Hematopoietic multipotent progenitor cell treated with erythropoietin and hydrocortisone succinate and interleukin-3 and kit ligand, for 17 days (in vitro differentiated cells): ENCODE results near the gene TELO2.

Source experiments
- DNase-seq: peaks from one replicate; pipeline ENCODE4 v3.0.0-alpha.2; 2015; ENCODE audit warnings: low spot score

TELO2 gene

DNA sequence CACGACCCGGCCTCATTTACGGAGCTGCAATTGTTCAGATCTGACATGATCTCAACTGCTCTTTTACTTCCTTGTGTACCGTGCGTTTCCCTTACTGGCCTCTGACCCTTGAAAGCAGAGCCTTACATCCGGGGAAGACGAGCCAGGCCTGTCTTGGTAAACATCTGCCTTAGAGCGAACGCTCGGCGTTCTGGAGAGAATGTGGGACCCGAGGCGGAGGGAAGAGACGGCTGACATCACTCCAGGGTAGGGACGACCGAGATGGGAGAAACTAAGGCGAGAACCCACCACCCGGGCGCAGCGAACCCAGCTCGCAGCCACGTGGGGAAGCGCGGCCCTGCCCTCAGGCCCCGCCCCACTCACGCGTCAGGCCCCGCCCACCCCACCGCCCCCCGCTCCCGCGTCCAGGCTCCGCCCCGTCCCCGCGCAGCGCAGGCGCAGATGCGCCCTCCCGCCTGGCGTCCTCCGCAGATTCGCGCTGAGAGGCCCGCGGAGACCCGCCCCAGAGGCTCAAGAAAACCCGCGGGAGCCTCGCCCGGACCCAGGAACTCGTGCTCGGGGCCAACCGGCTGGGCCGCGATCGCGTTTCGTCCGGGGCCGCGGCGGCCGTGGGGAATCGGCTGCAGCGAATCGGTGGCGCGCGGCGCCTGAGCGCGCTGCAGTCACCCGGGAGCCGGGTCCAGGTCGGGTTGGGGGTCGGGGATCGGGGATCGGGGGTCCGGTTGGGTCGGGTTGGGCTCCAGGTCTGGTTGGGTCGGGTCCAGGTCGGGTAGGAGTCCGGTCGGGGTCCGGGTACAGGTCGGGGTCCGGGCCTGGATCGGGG lies at the start of gene TELO2:
Gene TELO2 (plus strand): TSS at position 438 of the 823 bp plus-strand sequence. CDS start 922 bp downstream, outside the sequence.
- DNase-seq: peak; percentile 88

DNA sequence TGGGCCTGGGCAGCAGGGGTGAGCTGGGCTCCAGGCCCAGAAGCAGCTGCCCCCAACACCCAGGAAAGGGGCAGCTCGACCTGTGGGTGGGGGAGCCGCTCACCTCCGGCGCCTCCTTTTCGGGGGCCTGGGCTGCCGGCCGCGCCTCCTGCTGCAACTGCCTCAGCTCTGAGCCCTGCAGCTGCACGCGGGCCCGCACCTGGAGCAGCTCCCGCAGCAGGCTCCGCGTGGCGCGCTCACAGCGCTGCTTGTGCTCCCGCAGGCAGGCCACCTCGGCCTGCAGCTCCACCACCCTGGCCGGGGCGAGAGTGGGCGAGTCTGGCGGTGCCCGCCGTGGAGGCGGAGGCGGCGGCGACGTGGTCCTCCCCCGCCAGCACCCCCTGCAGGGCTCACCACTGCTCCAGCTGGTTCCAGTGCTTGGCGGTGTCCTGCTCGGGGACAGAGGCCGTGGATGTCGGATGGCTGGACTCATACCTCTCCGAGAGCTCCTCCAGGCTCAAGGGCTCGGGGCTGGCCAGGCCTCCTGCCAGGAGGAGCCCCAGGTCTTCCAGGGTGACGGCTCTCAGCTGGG lies 49.7 kb upstream of the TELO2 start:
- DNase-seq: no peak

DNA sequence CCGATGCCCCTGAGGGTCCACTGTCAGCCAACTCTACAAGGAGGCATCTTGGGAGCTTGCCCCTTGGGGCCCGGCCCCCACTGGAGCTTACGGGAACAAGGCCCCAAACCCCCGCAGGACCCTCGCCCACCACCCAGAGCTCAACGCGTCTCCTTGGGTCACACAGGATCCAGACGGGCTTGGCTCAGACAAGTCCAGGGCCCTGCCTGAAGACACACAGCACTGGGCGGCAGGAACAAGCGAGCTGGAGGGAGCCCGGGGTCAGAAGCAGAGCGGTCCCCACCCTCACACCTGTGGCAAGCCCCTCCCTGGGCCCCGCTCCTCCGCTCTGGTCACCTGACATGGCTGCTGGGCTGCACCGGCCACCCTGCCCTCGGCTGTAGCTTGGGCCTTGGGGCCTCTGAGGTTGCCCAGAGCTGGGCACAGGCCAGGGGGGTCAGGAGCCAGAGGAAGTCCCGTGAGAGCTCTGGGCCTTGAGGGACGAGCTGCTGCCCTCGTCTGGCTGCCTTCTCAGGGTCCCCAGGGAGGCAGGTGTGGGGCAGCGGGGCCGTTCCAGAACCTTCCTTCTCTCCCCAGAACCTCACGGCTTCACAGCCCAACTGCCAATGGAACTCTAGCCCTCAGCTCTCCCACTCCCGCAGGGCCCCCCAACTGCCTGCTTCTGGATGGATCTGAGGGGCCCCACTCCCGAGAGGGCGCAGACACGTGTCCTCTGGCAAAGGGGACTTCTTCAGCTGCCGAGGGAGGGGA lies 49.0 kb upstream of the TELO2 start, which contains the start of gene CCDC154:
Gene CCDC154 (minus strand): TSS at position 577 of the 750 bp plus-strand sequence. CDS start 234 bp downstream, at position 343.
- no peak for DNase-seq

DNA sequence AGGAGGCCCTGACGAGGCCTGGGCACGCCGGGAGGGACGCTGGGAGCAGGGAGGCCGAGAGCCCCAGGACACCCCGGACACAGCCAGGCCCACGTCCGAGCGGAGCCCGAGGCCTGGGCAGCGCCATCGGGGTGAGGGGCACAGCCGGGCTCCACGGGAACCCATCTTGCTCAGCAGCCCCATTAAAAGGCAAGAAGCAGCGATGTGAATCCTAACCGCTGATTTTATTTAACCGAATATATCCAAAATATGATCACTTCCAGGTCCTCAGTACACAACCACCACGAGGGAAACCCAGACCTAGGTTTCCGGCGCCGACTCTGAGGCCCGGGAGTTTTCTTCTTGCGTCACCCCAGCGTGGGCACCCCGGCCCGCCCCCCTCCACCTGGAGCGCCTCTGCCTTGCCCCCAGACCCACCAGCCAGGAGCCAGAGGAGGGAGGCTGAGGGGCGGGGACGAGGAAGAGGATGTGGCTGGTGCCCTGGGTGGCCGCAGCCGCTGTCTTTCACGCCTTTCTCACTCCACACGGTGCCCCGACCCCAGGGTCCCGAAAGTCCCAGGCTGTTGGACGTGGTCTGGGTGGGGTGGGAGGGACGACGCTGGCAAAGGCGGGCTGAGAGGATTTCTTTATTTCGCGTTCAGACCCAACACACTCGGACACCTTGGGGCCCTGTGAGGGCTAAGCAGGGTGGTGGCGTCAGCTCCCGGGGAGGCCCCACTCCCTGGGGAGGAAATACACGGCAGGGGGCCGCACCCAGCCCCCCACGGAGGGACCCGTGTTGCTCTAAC lies 48.2 kb upstream of the TELO2 start:
- no peak for DNase-seq

DNA sequence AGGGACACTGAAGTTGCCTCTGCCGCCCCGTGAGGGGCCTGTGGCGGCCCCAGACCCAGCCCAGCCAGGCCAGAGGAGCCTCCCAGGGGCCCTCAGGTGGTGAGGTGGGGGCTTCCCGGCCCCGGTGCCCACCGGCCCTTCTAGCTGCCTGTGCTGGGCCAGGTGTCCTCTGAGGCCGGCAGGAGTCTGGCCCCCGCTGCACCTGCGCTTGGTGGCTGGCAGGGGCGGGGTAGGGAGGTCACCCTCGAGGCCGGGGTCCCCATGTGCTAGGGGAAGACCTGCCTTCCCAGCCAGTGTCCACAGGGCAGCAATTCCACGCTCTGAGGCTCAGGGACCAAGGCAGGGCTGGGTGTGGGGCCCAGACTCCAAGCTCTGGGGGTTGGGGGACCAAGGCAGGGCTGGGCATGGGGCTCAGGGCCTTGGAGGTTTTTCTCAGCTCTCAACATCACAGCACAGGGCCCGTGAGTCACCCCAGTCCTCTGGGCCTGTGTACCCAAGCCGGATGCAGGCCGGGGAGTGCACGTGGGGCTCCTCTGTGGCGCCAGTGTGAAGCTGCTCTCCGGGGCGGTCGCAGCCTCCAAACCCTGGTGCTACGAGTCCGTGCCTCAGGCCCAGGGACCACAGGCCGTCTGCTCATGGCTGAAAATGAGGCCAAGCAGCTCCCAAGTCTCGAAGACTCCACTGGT lies 47.5 kb upstream of the TELO2 start:
- no peak for DNase-seq

DNA sequence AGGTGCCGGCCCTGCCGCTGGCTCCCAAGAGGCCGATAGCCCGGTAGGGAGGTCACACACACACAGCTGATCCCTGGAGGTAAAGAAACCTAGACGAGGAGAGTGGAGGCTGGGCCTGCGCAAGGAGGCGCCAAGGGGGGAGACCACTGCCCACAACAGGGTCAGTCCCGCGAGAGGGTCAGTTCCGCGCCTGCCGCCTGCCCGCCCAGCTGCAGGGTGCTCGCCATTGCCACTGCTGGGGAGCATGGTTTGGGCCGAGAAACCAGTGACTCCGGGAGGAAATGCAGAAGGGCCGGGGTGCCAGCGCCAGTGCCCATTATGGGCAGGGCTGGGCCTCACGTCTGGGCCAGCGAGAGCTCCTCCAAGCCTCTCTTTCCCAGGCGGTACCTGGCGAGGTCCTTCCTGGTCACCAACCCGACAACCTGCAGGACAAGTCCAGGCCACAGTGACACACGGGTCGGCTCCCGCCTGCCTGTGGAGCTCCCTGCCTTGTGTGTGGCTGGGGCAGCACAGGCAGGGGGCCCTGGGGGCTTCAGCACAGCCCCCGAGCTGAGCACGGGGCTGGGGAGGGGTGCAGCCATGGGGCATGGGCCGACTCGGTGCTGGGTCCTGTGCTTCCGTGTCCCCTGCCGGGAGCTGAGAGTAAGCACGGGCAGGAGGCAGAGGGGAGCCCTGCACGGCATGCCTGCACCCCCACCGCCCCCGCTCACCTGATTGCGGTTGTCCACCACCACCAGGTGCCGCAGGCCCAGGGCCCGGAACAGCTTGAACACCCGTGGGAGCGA lies 46.7 kb upstream of the TELO2 start:
- DNase-seq: no peak

DNA sequence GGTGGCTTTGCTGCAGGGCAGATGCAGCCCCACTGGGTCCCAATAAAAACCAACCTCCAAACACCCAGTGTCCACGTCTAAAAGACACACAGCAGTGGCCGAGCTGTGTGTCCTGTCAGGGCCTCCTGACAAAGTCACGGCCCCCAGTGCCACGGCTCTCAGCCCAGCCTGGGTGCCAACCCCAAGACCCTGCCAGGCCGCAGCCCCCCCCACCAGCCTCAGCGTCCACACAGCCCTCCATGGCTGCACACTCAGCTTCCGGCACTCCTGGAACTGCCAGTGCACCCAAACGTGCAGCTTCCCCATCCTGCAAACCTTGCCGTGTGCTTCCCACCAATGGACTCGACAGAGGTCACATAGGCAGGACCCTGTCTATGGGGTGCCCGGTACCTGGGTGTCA lies 45.2 kb upstream of the TELO2 start:
- no peak for DNase-seq

DNA sequence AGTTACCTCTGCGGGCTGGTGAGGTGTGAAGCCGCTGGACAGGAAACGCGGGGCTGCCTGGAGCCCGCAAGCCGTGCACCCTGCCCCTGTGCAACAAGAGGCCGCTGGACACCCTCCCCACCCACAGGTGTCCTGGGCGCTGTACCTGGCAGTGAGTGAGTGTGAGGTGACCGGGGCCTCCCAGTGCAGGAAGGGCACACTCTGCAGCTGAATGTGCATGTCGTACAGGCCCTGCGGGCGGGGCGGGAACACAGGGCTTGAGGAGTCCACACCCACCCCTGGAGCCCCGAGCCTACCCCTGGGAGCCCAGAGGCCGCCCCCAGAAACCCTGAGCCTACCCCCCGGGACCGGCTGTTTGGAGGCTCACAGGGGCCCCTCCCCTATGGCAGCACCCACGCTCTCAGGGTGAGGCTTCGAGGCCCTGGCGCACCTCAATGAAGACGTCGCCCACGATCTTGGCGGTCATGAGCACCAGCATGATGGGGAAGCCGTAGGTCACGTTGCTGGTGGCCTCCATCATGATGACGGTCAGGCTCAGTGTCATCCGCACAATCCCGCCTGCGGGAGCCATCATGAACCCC lies 44.5 kb upstream of the TELO2 start:
- no peak for DNase-seq

DNA sequence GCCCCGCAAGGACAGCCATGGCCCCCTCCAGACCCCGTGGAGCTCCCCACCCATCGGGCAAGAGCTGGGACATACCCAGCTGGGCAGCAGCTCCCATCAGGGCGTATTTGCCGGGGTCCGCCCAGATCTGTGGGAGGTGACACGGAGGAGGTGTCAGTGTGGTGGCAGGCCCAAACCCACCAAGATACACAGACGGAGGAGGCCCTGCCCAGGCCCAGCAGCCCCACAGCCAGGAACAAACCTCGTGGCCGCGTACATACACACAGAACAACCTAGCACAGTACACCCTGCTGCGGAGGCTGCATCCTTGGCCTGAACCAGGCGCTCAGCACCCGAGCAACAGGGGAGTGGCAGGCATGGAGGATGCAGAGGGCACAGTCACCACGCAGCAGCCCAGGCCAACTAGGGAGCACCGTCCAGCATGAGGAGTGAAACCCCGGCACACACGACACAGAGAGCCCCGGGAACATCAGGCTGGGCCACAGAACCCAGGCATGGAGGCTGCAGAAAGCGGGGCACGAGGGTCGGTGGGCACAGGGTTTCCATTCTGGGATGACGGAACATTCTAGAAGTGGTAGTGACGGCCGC lies 43.9 kb upstream of the TELO2 start:
- no peak for DNase-seq

DNA sequence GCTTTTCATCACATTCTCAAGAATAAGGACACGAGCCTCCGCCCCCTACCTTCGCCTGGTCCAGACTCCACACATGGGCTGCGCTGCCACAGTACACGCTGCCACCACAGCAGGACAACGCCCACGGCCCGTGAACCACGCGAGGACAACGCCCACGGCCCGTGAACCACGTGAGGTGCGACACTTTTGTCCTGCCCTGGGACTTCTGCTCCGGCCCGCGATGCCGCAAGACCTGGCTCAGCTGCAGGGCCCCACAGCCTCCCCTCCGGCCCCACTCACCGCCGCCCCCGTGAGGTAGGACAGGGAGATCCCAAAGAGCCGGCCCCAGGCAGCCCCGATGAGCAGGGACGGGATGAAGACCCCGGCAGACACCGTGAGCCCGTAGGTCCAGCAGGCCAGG lies 42.9 kb upstream of the TELO2 start:
- no peak for DNase-seq

DNA sequence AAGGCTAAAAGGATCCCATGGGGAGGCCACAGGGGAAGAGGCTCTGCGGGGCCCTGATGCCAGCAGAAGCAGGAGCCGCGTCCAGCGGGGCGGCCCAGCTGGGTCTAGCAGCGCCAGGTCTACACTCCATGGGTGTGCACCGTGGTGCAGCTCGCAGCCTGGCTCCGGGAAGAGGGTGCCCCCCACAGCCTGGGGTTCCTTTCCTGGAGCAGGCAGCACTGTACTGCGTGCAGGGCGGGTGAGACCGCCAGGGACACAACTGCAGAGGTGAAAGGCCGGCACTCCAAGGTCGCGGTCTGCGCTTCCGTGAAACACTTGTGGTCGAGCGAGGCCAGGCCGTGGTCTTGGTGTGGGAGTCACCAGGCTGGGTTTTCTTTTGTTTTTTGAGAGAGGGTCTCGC lies 42.3 kb upstream of the TELO2 start:
- no peak for DNase-seq

DNA sequence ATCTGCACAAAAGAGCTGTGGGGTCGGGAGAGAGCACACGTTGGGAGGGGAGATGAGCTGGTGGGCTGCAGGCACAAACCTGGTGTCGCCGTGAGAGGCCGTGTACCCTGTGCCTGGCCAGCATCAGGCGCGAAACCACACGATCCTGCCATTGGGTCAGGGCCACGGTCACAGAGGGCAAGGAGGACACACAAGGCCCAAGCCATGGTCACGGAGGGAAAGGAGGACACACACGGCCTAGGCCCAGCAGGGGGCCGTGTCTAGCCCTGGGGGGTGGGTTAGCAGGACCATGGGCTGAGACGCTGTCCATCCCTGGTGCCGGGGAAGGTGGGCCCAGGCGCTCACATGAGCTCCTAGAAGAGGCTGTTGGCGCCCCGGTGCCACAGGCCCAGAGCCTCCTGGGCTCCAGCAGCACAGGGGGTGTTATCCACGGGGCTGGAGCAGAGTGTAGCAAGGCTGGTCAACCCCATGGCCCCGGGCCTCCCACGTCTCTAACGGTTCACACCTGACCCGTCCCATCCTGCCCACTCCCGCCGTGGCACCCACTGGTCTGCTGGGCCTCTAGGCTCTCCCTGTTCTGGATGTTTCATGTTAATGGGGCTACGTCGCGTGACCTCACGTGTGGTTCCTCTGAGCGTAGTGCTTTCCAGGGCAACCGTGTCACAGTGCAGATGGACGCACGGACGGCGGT lies 41.3 kb upstream of the TELO2 start:
- no peak for DNase-seq

DNA sequence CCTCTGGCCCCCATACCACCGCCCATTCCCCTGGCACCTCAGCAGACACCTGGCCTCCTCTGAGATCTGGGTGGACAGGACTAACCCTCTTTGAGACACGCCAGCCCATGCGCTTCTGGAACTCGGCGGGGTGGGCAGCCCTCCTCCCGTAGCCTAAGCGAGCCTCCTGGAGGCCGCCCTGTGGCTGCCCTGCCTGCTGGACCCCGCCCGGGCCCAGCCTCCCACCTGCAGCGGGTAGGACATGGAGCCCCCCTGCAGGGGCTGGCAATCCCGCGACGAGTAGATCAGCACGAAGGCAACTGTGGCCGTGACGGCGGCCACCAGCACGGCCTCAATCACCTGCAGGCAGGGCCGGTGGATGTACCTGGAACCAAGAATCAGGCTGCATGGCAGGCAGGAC lies 40.6 kb upstream of the TELO2 start:
- no peak for DNase-seq

DNA sequence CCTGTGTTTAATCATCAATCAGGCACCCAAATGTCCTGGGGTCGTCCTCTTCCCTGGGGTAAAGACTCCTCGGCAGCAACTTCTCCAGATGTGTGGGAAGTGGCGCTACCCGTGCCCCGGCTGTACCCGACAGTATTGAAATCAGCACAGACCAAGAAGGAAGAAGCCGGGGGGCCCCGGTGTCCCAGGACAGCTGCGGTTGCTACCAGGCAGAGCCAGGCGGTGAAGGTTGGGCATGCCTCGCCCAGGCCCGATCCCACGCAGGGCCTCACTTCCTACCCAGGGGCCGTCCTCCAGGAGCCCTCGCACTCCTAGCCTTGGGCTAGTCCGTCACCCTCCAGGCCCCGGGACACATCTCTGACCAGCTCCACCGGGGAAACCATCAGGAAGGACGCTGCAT lies 39.8 kb upstream of the TELO2 start:
- DNase-seq: no peak

DNA sequence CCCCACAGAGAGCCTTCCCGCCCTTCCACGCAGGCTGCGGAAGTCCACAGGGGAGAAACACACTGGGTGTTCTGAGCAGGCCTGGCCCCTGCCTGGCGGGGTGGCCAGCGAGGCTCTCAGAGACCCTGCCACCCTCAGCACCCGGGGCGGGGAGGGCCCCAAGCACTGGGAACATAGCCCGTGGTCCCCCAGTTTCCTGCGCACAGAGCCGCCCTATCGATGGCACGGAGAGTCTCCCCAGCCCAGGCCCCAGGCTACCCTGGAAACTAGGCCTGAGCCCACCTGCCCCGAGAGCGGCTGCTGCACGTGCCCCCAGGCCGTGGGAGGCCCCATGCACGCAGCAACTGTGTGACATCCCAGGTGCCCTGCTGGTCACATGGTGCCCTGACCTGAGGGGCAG lies 38.6 kb upstream of the TELO2 start:
- no peak for DNase-seq

DNA sequence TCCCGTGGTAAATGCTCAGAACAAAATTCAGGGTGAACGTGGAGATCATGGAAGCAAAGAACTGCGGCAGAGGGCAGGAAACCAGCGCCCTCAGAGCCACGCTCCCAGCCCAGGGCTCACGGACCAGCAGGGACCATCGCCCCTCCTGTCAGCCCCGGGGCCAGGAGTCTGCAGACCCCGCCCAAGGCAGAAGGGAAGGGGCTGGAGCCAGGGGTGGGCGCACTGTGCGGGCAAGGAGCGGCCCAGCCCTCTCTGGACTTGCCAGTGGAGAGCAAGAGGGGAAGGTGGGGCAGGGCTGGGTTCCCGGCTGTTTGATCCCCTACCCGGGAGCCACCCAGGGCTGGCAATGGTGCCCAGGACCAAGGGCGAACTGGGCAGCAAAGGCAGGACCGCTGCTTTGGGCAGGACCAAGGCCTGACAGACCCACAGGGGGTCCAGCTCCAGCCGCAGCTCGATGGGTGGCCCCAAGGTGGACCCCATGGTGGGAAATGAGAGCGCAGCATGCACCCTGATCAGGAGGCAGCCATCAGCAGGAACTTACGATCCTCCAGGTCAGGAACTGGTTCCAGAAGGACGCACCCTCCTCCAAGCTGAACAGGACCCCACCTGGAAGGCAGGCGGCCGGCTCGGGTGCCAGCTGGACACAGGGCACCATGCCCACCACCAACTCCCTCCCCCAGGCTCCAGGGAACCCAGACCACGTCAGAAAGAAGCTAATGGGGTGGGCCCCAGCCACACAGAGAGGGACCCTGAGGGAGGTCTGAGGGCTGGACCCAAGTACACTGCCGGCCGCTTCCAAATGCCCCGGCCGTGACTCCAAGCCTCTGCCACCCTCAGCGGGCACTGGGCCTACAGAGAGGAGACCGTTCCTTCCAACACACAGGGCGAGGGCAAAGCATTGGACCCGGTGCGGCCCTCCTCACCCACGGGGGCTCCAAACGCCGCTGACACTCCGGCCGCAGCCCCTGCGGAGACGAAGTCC lies 37.7 kb upstream of the TELO2 start:
- DNase-seq: no peak

DNA sequence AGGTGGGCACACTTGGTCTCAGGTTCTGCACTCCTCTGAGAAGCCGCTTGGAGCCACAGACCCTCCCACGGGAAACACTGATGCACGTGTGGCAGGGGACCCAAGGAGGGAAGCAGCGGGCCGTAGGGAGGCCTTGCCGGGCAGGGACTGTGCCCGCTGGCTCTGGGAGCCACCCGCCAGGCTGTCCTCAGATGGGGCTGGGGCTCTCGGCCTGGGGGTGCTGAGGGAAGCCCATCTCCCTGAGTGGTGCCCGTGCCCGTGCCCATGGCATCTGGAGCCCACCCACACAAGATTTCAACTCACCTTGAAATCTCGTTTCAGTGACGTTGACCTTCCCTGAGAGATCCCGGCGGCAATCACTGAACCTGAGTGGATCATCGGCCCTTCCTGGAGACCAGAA lies 36.2 kb upstream of the TELO2 start:
- DNase-seq: no peak
